HG02642 (cell line): ENCODE results near the gene PLCB1.

Experiments
- ATAC-seq: cut with Tn5 transposase; IDR thresholded peaks from one replicate; pipeline ENCODE4 v1.9.1; 2021; ENCODE audit warnings: mild to moderate bottlenecking; ENCODE audit not compliant: unreplicated experiment, poor library complexity

PLCB1 gene

GRCh38 chr20:8933381-8933807, 801.3 kb downstream of the PLCB1 start:
- ATAC-seq = no peak

DNA sequence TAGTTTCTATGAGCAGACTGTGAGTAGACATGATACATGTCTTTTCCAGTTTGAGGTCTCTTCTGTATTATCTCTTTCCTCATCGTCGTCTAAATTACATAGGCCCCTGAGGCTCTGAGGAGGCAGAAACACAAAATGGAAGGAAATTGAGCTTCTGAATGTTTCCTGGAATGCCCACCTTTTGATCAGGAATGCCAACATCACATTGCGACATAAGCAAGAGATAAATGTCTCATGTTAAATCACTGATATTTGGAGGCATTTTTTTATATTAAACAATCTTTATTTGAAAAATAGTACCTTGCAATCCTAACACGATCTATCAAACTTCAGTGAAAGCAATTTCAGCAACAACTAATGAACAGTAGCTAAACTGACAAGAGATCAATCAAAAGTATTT, 802.3 kb downstream of the PLCB1 start:
- no peak for ATAC-seq
